ENCODE measurements around the gene CAPN8.
A peak's percentile ranks its signal among the peaks of the same experiment; 100 is the strongest.
"Not testable (repeated sequence)": the region's sequence is repeated elsewhere in the genome, so short reads cannot be mapped to it uniquely, and the experiment has no call there.

Gene CAPN8

DNA sequence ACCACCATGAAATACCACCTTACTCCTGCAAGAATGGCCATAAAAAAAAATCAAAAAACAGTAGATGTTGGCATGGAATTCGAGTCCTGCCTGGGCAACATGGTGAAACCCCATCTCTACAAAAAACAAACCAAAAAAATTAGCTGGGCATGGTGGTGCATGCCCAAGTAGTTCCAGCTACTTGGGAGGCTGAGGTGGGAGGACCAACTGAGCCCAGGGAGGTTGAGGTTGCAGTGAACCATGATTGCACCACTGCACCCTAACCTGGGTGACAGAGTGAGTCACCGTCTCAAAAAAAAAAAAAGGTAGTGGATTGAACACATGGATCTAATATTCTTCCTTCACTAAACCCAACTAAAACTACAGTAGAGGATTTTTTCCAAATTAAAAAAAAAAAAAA, 146.4 kb downstream of the CAPN8 start:
- no peak for DNase-seq

DNA sequence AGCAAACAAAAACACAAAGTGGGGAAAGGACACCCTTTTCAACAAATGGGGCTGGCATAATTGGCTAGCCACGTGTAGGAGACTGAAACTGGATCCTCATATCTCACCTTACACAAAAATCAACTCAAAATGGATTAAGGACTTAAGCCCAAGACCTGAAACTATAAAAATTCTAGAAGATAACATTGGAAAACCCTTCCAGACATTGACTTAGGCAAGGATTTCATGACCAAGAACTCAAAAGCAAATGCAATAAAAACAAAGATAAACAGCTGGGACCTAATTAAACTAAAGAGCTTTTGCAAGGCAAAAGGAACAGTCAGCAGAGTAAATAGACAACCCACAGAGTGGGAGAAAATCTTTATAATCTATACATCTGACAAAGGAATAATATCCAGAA, 146.9 kb downstream of the CAPN8 start:
- DNase-seq, result not testable (repeated sequence)

DNA sequence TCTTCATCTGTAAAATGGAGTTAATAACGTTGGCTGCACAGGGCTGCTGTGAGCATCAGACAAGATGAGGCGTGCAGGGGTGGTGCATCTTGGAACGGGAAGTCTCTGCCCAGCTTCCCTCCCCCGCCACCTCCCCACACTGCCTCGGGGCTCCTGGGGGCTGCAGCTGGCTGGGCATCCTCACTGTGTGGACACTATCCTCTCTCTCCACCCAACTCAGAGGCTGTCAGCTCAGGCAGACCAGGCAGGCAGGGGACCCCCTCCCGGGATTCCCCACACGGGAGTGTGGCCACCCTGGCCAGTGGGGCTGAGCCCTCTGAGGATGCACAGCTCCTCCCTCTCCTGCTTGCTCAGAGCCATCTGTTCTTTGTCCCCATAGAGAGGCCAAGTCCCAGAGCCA, 149.6 kb downstream of the CAPN8 start:
- no peak for DNase-seq

DNA sequence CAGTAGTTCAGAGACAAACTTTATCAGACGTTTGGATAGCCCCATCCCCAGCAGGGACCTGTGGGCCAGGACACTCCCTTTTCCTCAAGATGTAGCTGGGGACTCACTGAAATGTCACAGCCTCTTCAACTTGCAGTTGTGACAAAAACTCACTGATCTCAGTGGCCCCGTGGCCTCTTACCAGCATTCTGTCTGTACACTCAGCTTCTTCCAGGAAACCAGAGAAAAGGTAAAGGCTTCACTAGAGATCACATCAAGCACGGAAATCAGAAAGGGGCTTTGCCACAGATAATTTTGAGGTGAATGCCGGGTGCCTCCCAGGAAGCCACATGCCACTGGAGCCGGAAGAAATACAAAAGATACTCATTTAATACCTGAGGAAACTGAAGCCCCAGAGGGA, 150.1 kb downstream of the CAPN8 start:
- DNase-seq, result no peak

DNA sequence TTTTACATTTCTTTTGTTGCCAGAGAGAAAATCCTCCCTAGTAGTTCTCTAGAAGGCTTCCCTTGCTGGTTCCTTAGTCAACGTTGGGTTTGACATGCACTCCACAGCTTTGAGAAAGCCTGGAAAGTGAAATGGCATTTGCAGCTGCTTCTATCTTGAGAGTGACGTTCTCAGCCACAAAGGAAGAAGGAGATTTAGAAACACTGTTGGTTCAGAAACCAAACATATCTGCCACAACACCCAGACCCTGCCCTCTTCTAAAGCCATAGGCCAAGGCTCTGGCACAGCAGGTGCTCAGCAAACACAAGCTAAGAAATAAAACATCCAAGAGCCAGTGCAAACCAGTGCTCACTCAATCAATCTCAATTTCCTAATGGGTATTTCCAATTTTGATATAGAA, 150.9 kb downstream of the CAPN8 start:
- no peak for DNase-seq

DNA sequence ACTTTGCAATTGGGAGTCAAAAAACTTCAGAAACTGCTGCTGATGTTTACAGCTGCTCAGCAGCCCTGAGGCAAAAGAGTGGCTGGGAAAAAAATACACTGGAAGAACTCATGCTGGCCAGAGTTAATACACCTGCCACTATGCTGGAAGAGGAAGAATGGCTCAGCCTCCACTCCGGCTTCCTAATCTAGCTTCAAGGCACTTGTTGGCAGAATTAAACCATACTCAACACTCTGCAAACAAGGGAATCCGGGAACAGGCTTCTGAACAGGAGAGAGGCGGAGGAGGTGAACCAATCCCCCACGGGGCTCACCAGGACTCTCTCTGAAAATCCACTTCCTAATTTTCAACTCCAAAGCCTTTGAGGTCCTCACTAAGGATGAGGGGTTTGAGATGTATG, 152.2 kb downstream of the CAPN8 start:
- no peak for DNase-seq

DNA sequence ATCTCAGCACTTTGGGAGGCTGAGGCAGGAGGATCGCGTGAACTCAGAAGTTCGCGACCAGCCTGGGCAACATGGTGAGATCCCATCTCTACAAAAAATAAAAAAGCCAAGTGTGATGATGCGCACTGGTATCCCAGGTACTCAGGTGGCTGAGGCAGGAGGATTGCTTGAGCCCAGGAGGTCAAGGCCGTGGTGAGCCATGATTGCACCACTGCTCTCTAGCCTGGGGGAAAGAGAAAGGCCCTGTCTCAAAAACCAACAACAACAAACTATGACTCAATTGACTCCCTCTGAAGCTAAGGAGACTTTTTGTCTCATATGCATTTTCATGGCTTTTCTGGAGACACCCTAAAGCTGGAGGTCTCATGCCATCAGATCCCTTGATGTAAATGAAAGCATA, 153.4 kb downstream of the CAPN8 start:
- DNase-seq, result no peak

DNA sequence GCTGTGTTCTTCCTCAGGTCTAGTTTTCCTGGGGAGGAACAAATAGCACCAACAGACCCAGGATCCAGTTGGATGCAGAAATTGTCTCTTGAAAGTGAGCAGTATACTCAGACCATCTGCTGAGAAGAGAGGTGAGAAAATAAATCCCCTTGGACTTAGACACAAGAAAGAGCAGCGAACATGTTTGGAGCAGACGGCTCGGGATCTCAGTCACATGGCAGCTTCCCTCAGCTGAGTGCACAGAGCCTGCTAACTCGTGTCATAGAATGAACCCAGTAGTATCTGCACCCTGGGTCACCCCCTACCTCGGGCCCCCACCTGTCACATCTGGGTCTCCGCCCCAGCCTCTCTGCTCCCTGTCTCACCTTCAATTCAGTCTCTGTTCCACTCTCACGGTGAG, 156.7 kb downstream of the CAPN8 start:
- no peak for DNase-seq

DNA sequence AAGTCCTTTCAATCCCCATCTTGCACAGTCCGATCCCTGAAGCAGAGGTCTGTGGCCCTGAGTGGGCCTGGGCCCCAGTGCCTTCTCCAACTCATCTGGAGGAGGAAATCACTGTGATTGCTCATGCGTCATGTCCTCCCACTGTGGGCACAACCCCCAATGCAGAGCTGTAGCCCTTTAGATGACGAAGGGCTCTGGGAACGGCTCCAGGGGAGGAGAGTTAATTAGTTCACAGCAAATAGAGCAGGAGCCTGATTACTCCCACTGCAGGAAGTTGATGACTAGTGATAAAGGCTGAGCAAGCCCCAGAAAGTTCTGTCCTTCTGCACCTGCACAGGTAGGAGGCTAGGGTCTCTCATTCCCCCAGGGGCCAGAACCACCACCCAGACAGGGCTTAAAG, 160.8 kb downstream of the CAPN8 start:
- no peak for DNase-seq

DNA sequence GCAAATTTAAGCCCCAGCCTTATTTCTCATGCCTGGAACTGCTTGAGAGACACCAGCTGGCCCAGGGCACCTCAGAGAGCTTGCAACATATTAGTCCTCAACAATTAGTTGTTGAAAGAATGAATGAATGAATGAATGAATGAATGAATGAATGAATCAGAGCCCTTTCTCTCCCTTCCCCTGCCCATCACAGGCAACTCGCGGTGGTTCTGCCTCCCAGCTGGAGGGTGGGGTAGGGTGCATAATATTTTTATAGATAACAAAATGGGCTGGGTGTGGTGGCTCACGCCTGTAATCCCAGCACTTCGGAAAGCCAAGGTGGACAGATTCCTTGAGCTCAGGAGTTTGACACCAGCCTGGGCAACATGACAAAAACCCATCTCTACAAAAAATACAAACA, 162.2 kb downstream of the CAPN8 start:
- no peak for DNase-seq

DNA sequence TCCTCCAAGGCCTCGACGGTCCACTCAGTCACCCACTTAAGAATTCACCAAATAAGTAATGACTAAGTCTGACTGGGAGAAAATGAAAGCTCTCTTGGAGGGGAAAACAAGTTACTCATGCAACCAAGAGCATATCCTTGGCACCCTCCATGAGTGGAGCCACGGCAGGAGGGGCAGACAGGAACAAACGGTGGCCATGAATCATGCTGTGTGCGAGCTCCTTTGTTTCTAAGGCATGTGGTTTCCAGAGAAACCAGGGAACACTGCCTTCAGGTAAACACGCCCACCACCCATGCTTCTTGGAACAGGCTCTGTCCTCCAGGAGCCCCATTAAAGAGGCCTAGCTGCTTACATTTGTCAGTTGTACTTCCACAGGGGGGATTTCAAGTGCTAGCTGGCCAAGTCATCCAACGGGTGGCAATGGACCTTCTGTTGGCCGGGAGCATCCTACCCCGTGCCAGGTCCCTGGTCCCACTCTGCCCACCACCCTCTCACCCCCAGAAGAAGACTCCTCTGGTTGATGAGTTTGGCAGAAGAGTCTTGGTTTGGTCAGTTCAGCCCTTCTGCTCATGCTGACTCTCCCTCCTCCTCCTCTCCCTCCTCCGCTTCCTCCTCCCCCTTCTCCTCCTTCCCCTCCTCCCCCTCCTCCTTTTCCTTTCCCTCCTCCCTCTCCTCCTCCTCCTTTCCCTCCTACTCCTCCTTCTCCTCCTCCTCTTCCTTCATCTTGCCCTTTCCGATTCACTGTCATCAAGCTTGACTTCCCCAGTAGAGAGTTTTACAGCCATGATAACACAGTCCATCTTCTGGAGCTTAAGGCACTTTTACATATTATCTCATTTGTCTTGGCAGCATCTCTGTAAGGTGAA, 164.7 kb downstream of the CAPN8 start:
- DNase-seq, result no peak

DNA sequence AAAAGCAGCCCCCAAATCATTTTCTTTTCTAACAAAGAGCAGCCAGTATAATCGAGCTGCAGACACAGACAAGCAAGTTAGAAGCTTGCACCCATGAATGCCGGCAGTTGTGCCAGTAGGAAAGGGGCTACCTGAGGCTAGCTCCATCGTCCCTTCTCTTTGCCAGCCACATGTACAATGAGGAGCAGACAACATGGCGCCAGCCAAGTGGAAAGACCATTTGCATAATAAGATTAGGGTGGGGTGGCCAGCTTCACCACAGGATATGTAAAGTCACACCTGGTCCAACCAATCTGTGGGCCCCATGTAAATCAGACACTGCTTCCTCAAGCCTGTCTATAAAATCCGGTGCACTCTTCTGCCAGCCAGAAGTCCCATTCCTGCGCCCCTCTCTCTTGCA, 168.6 kb downstream of the CAPN8 start:
- DNase-seq, result no peak

DNA sequence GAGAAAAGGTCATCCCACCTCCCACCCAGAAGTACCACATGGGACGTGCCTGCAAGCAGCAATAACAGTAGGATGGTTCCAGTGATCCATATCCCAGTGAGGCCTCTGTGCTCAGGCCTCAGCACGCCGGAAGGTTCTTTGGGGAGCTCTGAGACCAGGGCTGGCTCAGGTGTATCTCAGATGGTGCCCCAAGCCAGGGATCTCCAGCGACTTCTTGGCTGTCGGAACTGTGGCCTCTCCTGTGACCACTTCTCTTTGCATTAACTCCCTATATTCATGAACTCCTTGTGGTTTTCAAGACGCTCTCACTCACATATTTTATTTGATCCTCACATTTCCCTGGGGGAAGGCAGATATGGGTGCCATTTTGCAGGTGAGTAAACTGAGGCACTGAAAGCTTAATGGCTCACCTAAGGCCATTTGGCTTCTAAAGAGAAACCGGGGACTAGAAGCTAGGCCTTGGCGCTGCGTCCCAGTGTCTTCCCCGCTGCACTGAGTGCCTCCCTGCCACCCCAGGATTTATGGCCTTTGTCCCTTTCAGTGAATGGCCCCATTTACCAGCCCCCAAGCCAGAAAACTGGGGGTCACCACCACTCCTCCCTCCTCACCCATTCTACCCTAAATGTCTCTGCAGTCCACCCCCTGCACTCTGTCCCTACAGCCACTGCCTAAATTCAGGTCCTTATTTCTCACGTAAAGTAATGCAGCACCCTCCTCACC, 170.4 kb downstream of the CAPN8 start:
- DNase-seq, result no peak

DNA sequence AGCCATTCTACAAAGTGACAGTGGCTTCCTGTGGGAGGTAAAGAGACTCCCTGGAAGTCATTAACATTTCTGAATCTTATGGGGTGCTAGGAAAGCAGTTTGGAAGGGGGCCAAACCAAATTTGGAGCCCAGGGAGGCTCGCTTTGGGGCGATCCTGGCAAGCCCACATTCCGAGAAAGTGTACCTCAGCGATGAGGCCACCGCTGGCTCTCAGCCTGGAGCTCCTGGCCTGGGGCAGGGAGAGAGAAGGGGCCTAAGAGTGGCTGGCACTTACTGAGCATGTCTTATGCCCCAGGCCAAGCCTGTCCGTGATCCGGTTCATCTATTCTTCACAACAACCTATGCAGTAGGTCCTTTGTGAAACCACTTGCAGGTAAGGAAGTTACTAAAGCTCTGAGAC, 173.5 kb downstream of the CAPN8 start:
- DNase-seq, result peak; percentile 60

Data from left hindlimb (tissue), 1 donor.